Measurements from ENCODE around the gene POR.

Gene POR

DNA sequence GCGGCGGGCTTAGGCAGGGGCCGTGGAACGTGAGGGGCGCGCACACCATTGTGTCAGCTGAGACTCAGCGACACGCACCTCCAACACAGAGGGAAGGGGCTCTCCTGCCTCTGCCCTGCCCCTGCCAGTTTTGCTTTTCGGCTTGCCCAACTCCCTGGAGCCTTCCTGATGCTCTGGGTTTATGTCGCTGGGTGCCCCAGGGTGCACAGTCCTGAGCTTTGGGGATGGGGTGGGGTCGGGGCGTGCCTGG lies 66.2 kb downstream of the POR start:
- TF ChIP-seq, protein P1, sequence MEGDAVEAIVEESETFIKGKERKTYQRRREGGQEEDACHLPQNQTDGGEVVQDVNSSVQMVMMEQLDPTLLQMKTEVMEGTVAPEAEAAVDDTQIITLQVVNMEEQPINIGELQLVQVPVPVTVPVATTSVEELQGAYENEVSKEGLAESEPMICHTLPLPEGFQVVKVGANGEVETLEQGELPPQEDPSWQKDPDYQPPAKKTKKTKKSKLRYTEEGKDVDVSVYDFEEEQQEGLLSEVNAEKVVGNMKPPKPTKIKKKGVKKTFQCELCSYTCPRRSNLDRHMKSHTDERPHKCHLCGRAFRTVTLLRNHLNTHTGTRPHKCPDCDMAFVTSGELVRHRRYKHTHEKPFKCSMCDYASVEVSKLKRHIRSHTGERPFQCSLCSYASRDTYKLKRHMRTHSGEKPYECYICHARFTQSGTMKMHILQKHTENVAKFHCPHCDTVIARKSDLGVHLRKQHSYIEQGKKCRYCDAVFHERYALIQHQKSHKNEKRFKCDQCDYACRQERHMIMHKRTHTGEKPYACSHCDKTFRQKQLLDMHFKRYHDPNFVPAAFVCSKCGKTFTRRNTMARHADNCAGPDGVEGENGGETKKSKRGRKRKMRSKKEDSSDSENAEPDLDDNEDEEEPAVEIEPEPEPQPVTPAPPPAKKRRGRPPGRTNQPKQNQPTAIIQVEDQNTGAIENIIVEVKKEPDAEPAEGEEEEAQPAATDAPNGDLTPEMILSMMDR (IDR thresholded peaks at IDR 0.05; ENCODE audit: insufficient read depth, missing control alignments) = no peak
- FAIRE-seq = no peak

DNA sequence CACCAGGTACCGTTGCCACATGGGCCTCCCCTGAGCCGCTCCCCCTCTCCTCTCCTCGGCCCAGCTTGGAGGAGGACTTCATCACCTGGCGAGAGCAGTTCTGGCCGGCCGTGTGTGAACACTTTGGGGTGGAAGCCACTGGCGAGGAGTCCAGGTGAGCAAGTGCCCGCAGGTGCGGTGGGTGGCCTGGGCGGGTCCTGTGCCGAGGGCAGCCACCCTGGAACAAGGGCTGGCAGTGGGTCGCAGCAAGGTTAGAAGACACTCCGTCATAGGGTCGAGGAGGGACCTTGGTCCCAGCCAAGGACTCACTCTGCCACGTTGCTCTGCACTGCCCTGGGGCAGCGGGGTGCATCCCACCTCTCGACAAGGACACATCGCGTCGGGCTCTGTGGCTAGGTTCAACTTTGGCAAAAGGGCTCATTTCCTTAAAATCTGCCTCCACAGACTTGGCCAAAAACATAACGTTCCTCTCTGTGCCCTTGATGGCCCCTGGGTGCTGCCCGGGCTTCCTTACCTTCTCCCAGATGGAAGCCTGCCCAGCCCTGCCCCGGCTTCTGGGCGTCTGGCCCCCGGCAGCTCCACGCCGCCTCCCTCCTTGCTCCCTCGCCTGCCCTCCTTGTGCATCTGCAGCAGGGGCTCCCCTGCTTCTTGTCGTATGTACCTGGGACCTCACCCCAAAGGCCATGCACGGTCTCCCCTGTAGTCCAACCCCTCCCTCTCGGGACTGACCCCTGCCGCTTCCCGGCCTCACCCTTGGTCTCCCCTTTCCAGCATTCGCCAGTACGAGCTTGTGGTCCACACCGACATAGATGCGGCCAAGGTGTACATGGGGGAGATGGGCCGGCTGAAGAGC lies 66.7 kb downstream of the POR start:
- FAIRE-seq (no peak), DNase-seq (ENCODE audit: insufficient read length, low spot score) (no peak)
- TF ChIP-seq, protein P1 (IDR thresholded peaks at IDR 0.05; ENCODE audit: insufficient read depth, missing control alignments) = no peak

More for the DNA sequence above, 66.2 kb downstream of the POR start:
- no peak for DNase-seq (ENCODE audit: insufficient read length, low spot score)

GRCh38 chr7:75982306-75983064 lies 67.5 kb downstream of the POR start:
- TF ChIP-seq, protein P1 (IDR thresholded peaks at IDR 0.05; ENCODE audit: insufficient read depth, missing control alignments) = no peak
- no peak for FAIRE-seq
- DNase-seq (ENCODE audit: insufficient read length, low spot score) = no peak

- TF ChIP-seq, protein P1 (IDR thresholded peaks at IDR 0.05; ENCODE audit: insufficient read depth, missing control alignments) = no peak
- DNase-seq (ENCODE audit: insufficient read length, low spot score) (no peak), FAIRE-seq (no peak)
These were observed 68.6 kb downstream of the POR start for GRCh38 chr7:75983471-75984129.

- DNase-seq (ENCODE audit: insufficient read length, low spot score) (no peak), FAIRE-seq (no peak)
- TF ChIP-seq, protein P1 (IDR thresholded peaks at IDR 0.05; ENCODE audit: insufficient read depth, missing control alignments) = no peak
These were observed 69.4 kb downstream of the POR start for GRCh38 chr7:75984130-75985008.

DNA sequence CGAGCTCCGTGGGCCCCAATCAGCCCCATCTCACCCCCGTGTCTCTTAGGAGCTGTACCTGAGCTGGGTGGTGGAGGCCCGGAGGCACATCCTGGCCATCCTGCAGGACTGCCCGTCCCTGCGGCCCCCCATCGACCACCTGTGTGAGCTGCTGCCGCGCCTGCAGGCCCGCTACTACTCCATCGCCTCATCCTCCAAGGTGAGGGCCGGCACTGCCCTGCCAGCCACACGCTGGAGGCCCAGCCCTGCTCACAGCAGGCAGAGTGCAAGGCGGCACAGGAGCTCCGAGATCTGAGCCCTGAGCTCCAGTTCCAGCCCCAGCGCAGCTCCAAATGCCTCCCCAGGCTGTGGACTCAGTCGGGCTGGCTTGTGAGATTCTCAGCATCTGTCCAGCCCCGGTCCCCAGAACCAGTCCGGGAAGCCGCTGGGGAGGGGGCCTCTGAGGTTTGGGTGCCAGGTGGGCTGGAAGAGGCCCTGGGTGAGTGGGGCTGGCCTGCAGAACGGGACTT lies 70.1 kb downstream of the POR start:
- no peak for FAIRE-seq
- DNase-seq (ENCODE audit: insufficient read length, low spot score) = no peak
- TF ChIP-seq, protein P1 (IDR thresholded peaks at IDR 0.05; ENCODE audit: insufficient read depth, missing control alignments) = no peak

All from D721Med (cell line).